HG03045 (cell line): Measurements from ENCODE around the gene EFNB1.

Source experiments
- ATAC-seq: cut with Tn5 transposase; IDR thresholded peaks from one replicate; pipeline ENCODE4 v1.9.1; 2021; ENCODE audit warnings: mild to moderate bottlenecking, moderate library complexity; ENCODE audit not compliant: unreplicated experiment

EFNB1 gene

GRCh38 chrX:68880846-68881552 is 52.2 kb downstream of the EFNB1 start:
- no peak for ATAC-seq

- ATAC-seq = no peak
Observed at GRCh38 chrX:68881911-68882310, 53.1 kb downstream of the EFNB1 start.

GRCh38 chrX:68883800-68884199 is 55.0 kb downstream of the EFNB1 start:
- no peak for ATAC-seq

GRCh38 chrX:68889249-68889648 is 60.4 kb downstream of the EFNB1 start:
- ATAC-seq = no peak
